ENCODE results near the gene TRPM4. TPM values are rescaled to one million over a fixed set of nuclear protein-coding genes. Genes with fewer than 3 reads are reported as not detected.
A peak's percentile ranks its signal among the peaks of the same experiment; 100 is the strongest.
"Not testable (repeated sequence)": the region's sequence is repeated elsewhere in the genome, so short reads cannot be mapped to it uniquely, and the experiment has no call there.

The TRPM4 gene
- total and polyA plus RNA-seq, 2 donors (not counting 3 experiments of a cell fraction or from before 2014, with no cell fraction given): 17.6 to 38.9 TPM

- dilution Hi-C loops (cut with MboI; ENCODE audit: extremely low pct_ligation_motif_present, low sequenced_read_pairs); H3K9ac ChIP-seq (replicated peaks; ENCODE audit: extremely low read depth, insufficient read depth, low read length); H3K79me2 ChIP-seq (ENCODE audit: control insufficient read depth, insufficient read depth, low read length); FAIRE-seq; BruUV-seq (replicated peaks); DNase-seq (ENCODE audit: low read depth, low spot score); H3K9me3 ChIP-seq (replicated peaks; ENCODE audit: control insufficient read depth, insufficient read depth, low read length); H3K36me3 ChIP-seq (ENCODE audit: control insufficient read depth in 2 of 2, extremely low read depth in 1 of 2, insufficient read depth in 2 of 2, low read length in 2 of 2); H3K4me2 ChIP-seq (ENCODE audit: insufficient read depth, low read length); H3K27ac ChIP-seq (ENCODE audit: insufficient read depth, low read depth, low read length); H3K9me1 ChIP-seq (replicated peaks; ENCODE audit: control insufficient read depth, extremely low read depth, insufficient read depth, low read length); H3K27me3 ChIP-seq (ENCODE audit: control insufficient read depth in 2 of 2, insufficient read depth in 2 of 2, low read length in 2 of 2); H4K20me1 ChIP-seq (replicated peaks; ENCODE audit: control insufficient read depth, extremely low read depth, insufficient read depth, low read length); H3K4me3 ChIP-seq (replicated peaks in 1 of 3; ENCODE audit: insufficient read depth in 1 of 3, low read depth in 1 of 3, low read length in 3 of 3): not testable (repeated sequence)
- CTCF ChIA-PET: interaction anchor here (0.6 to 5.1 kb wide), 22 partner anchors 9 to 147 kb away, joined by 3 to 56 read pairs (median 6); partner anchors contain the start of genes HRC, LIN7B, PPFIA3 and TRPM4
- Histone ChIP-seq H3K4me1 (ENCODE audit: control insufficient read depth, extremely low read depth, insufficient read depth, low read length) (peaks cover 28% of the 10 kb centered on the region), H2AFZ (ENCODE audit: low read depth, low read length) (peak overlapping the region; percentile 59)
- POLR2A ChIA-PET: interaction anchor here (0.7 kb wide), 1 partner anchor 51 kb away, joined by 4 read pairs; no protein-coding TSS in a partner anchor
- intact Hi-C loops (cut with micrococcal nuclease): loop anchor here (1.0 kb wide), 1 partner anchor 72 kb away; no protein-coding TSS in a partner anchor
Measured at GRCh38 chr19:49146408-49146770, 11.2 kb upstream of the TRPM4 start.

GRCh38 chr19:49148044-49148682, 9.4 kb upstream of the TRPM4 start:
- intact Hi-C loops (cut with micrococcal nuclease): no loop called here
- Histone ChIP-seq H3K27ac (ENCODE audit: insufficient read depth, low read depth, low read length) (no peak overlapping the region), H3K4me1 (ENCODE audit: control insufficient read depth, extremely low read depth, insufficient read depth, low read length) (peaks cover 28% of the 10 kb centered on the region), H3K79me2 (ENCODE audit: control insufficient read depth, insufficient read depth, low read length) (no peaks in the 10 kb centered on the region), H3K36me3 (ENCODE audit: control insufficient read depth in 2 of 2, extremely low read depth in 1 of 2, insufficient read depth in 2 of 2, low read length in 2 of 2) (no peaks in the 10 kb centered on the region), H3K9me1 (replicated peaks; ENCODE audit: control insufficient read depth, extremely low read depth, insufficient read depth, low read length) (no peaks in the 10 kb centered on the region), H3K4me3 (replicated peaks in 1 of 3; ENCODE audit: insufficient read depth in 1 of 3, low read depth in 1 of 3, low read length in 3 of 3) (no peak overlapping the region), H3K4me2 (ENCODE audit: insufficient read depth, low read length) (no peak overlapping the region), H2AFZ (ENCODE audit: low read depth, low read length) (peak overlapping the region; percentile 20), H4K20me1 (replicated peaks; ENCODE audit: control insufficient read depth, extremely low read depth, insufficient read depth, low read length) (no peaks in the 10 kb centered on the region), H3K9me3 (replicated peaks; ENCODE audit: control insufficient read depth, insufficient read depth, low read length) (no peaks in the 10 kb centered on the region), H3K9ac (replicated peaks; ENCODE audit: extremely low read depth, insufficient read depth, low read length) (no peak overlapping the region), H3K27me3 (ENCODE audit: control insufficient read depth in 2 of 2, insufficient read depth in 2 of 2, low read length in 2 of 2) (peaks cover 2 to 5% of the 10 kb centered on the region in 2 experiments)
- FAIRE-seq (peak; percentile 76), DNase-seq (ENCODE audit: low read depth, low spot score) (peak; percentile 50)
- no TSS peak for BruUV-seq (replicated peaks)
- no peak for TF ChIP-seq MYC (IDR thresholded peaks at IDR 0.05; ENCODE audit: low read depth, low read length)
- no peak for TF ChIP-seq MAX (IDR thresholded peaks at IDR 0.05; ENCODE audit: insufficient read depth, insufficient read length)
- TF ChIP-seq JUN (IDR thresholded peaks at IDR 0.05; ENCODE audit: borderline replicate concordance, insufficient read depth, insufficient read length, low read depth): no peak
- ChIA-PET POLR2A (interaction anchor here (1.1 kb wide), 1 partner anchor 50 kb away, joined by 3 read pairs; no protein-coding TSS in a partner anchor), CTCF (interaction anchor here (1.0 to 5.1 kb wide), 9 partner anchors 9 to 148 kb away, joined by 3 to 56 read pairs (median 5); partner anchors contain the start of gene LIN7B)
- dilution Hi-C loops (cut with MboI; ENCODE audit: extremely low pct_ligation_motif_present, low sequenced_read_pairs): no loop called here

Data from endothelial cell of umbilical vein (primary cell).